ENCODE results near the gene TMEM218. TPM values are rescaled to one million over a fixed set of nuclear protein-coding genes. Genes with fewer than 3 reads are reported as not detected.

The TMEM218 gene
- total and polyA plus RNA-seq, 10 of the 15 experiments (the other 5 are each of a cell fraction or from before 2014, with no cell fraction given), result 11.2 to 50.3 (median 28.8) TPM

GRCh38 chr11:125141178-125141577, 29.8 kb upstream of the TMEM218 start:
- SMC1A ChIA-PET (ENCODE audit: uncharacterized antibody, unreplicated experiment), result interaction anchor here (0.9 to 5.9 kb wide), 21 partner anchors 15 to 286 kb away, joined by 3 to 52 read pairs (median 4); partner anchors contain the start of genes SLC37A2 and TMEM218
- Histone ChIP-seq H3K27me3 (replicated peaks in 1 of 2; ENCODE audit: control insufficient read depth in 2 of 2, insufficient read depth in 2 of 2, low read length in 1 of 2) (peaks cover 0 to 2% of the 10 kb centered on the region in 2 experiments; a peak in 1 of 4 replicates), H3K9me3 (replicated peaks; ENCODE audit: control insufficient read depth, insufficient read depth, low read length) (no peaks in the 10 kb centered on the region), H3K4me2 (ENCODE audit: control insufficient read depth, insufficient read depth) (no peak overlapping the region), H3K27ac (ENCODE audit: control insufficient read depth, insufficient read depth) (no peak overlapping the region), H2AFZ (ENCODE audit: control insufficient read depth, low read depth, low read length) (no peak overlapping the region), H3K9ac (ENCODE audit: control insufficient read depth, insufficient read depth, low read length) (no peak overlapping the region), H3K79me2 (ENCODE audit: control insufficient read depth, insufficient read depth, low read length) (no peaks in the 10 kb centered on the region), H3K4me1 (ENCODE audit: control insufficient read depth, insufficient read depth, low read length) (no peaks in the 10 kb centered on the region), H3K36me3 (ENCODE audit: control insufficient read depth in 2 of 2, insufficient read depth in 2 of 2, low read length in 1 of 2) (no peaks in the 10 kb centered on the region), H4K20me1 (ENCODE audit: control insufficient read depth, insufficient read depth) (no peaks in the 10 kb centered on the region), H3K4me3 (no peak overlapping the region)
- no peak for FAIRE-seq
- BruUV-seq (replicated peaks), result no TSS peak
- CTCF ChIA-PET, result interaction anchor here (0.7 to 6.5 kb wide), 35 partner anchors 8 to 390 kb away, joined by 3 to 100 read pairs (median 5); partner anchors contain the start of genes CCDC15, SLC37A2 and TMEM218
- intact Hi-C loops (cut with micrococcal nuclease; ENCODE audit: unreplicated experiment), result loop anchor here (1.0 to 10.0 kb wide), 4 partner anchors 50 to 256 kb away; partner anchors contain the start of gene SLC37A2
- in situ Hi-C loops (cut with MboI), result loop anchor here (10.0 kb wide), 1 partner anchor 186 kb away; the partner anchor contains the start of gene CCDC15
- TF ChIP-seq USF2 (IDR thresholded peaks at IDR 0.05; ENCODE audit: borderline replicate concordance, low read depth, low read length) (no peak), CTCF (IDR thresholded peaks at IDR 0.05 in 2 of 3, conservative IDR thresholded peaks at IDR 0.05 in 1 of 3; ENCODE audit: control insufficient read depth in 2 of 3, extremely low read depth in 1 of 3, insufficient read depth in 1 of 3, low read depth in 3 of 3, low read length in 3 of 3) (no peak), KAT2A (conservative IDR thresholded peaks at IDR 0.05; ENCODE audit: control insufficient read depth, low read depth, low read length) (no peak), CHD1 (IDR thresholded peaks at IDR 0.05; ENCODE audit: low read depth, low read length) (no peak), NR2F1 (conservative IDR thresholded peaks at IDR 0.05) (no peak), IRF4 (IDR thresholded peaks at IDR 0.05; ENCODE audit: low read depth, low read length) (no peak), RELA (IDR thresholded peaks at IDR 0.05; ENCODE audit: borderline replicate concordance, partially characterized antibody) (no peak), SMAD5 (IDR thresholded peaks at IDR 0.05; ENCODE audit: low read depth) (no peak), JUNB (IDR thresholded peaks at IDR 0.05) (no peak), TCF7 (IDR thresholded peaks at IDR 0.05; ENCODE audit: borderline replicate concordance) (no peak), NFYA (IDR thresholded peaks at IDR 0.05; ENCODE audit: borderline replicate concordance, low read depth, low read length) (no peak), ZNF687 (IDR thresholded peaks at IDR 0.05) (no peak), NFXL1 (IDR thresholded peaks at IDR 0.05; ENCODE audit: borderline replicate concordance) (no peak), YBX1 (IDR thresholded peaks at IDR 0.05) (no peak)
- POLR2A ChIA-PET, result no interaction called here
- RAD21 ChIA-PET (ENCODE audit: unreplicated experiment), result interaction anchor here (0.6 to 4.2 kb wide), 15 partner anchors 12 to 262 kb away, joined by 3 to 44 read pairs (median 4); partner anchors contain the start of genes CCDC15 and TMEM218
- no peak for DNase-seq (ENCODE audit: low read depth, low spot score)
- ATAC-seq, result no peak
- WGBS (ENCODE audit: insufficient coverage, insufficient replicate concordance, low lambda C conversion rate, missing lambda C conversion rate), result 64% methylated on average over 12 of the region's 12 CpGs
